ENCODE data around the gene TICRR.
A peak's percentile ranks its signal among the peaks of the same experiment; 100 is the strongest.

Gene TICRR

DNA sequence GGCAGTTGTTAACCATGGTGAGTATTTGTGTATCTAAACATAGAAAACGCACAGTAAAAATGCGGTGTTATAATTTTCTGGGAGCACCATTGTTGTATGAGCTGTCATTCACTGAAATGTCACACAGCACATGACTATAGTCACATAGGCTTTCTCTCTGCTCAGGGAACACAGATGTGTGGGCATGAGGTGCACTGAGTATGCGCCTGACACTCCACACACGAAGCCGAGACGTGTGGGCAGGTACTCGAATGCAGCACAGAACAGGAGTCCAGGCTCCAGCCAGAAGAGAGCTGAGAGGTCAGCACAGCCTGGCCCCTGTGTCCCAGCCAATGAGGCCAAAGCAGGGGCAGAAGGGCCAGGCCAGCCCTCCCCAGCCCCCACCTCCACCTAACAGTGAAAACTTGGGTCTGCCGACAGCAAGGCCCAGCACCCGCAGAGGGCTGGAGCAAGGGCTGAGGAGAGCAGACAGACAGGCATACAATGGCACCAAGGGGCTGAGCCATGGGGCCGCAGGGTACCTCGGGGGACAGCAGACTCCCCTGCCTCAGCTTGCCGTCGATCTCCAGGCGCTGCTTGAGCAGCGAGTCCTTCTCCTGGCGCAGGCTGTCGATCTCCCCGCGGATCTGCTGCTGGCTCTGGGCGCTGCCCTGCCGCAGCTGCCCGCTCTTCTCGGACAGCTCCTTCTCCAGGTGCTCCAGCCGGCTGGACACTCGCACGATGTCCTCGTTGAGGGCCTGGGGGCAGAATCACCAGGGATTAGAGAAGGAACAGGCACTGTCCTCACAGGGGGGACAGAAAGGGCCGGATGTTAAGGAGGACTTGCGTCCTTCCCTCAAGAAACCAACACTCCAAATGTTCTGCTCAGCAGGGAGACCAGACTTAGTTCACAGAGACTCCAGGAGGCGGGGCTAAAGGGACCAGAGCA, 56.0 kb downstream of the TICRR start:
- DNase-seq = no peak

DNA sequence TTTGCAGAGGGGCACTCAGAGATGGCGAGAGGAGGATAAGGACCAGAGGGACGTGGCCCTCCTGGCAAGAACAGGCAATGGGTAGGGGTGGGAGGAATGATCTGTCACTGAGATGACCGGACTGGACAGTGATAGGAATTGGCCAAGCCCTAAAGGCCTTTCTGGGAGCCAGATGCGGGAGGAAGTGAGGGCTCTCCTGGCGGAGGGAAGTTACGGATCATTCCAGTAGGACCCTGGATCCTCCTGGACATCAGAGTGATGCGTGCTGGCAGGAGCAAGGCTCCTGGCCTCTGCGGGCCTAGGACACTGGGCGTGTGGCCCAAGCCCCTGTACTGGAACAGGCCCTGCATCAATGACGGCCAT, 56.6 kb downstream of the TICRR start:
- DNase-seq = no peak

DNA sequence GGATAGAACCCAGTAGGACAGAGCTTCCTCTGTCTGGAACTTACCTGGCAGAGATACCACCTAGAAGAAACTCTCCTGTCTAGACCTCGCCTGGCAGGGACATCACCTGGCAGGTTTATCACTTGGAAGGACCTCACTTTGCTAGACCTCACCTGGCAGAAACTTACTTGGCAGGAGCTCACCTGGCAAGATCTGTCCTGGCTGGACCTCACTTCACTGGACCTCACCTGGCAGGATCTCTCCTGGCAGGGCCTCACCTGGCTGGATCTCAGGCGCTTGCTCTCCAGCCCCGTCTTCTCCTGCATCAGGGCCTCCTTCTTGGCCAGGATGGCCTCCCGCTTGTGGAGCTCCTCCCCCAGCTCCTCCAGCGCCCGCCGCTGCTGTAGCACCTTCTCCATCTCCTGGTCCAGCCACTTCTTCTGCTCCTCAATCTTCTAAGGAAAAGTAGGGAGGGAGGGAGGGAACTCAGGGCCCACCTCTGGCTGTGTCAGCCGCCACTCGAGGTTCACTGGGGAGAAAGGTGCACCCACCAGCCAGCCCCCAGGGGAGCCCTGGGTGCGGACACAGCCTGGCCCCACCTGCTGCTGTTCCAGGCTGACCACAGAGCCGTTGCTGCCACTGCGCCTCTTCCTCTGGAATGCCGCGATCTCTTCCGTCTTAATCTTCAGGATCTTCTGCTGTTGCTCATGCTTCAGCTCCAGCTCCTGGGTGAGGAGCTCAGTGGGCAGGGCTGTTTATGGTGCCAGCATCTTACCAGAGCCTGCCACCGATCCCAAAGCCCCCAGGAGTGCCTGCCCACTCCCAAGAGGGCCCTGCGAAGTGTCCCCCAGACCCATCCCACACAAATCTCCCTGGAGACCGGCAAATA, 57.5 kb downstream of the TICRR start:
- DNase-seq = no peak

DNA sequence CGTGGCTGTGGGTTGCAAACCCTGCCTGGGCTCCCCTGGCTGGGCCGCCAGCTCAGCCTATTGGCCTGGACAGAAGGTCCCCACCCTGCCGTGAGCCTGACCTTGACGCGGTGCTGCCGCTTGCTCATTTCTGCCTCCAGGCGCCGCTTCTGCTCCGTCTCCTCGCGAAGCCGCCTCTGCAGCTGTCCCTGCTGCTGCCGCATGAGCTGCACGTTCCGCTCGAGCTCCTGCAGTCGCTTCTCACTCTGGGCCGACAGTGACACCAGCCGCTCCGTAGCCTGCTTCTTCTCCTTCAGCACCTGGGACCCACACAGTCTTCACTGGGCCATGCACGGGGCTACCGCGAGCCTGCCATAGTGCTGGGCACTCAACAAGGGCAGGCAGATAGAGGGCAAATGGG, 58.3 kb downstream of the TICRR start:
- no peak for DNase-seq

DNA sequence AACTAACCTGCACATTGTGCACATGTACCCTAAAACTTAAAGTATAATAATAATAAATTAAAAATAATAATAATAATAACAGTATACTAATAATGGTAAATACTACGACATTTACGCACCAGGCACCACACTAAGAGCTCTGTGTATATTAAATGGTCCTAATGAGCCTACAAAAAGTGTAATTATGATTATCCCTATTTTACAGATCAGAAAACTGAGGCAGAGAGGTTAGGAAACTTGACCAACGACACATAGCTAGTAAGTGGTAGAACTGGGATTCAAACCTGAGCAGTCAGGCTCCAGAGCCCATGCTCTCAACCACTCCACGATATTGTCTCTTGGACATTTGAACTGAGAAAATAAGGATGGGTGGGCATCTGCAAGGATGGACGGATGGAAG, 65.0 kb downstream of the TICRR start:
- DNase-seq = no peak

DNA sequence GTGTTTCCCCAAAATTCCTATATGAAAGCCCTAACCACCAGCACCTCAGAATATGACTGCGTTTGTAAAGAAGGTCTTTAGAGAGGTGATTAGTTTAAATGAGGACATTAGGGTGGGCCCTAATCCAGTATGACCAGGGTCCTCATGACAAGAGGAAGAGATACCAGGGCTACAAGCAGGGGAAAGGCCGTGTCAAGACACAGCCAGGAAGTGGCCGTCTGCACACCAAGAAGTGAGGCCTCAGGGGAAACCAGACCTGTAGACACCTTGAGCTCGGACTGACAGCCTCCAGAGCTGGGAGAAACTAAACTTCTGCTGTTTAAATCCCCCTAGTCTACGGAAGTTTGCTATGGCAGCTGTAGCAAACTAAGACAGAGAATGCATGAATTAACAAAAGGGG, 65.8 kb downstream of the TICRR start:
- no peak for DNase-seq

DNA sequence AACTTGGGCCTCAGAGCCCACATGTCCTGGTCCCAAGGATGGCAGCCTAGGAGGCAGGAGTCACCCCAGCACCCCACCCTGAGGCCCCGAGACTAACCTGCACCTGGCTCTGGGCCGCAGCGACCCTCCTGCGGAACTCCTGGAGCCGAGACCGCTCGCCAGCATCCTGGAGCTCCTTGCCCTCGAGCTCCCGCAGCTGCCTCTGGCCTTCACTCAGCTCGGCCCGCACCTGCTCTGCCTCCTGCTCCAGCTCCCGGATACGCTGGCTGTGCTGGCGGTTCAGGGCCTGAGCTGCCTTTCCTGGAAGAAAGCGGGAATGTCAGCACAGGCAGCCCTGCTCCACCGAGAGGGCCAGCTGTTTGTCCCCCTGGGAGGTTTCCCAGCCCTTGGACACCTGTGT, 66.8 kb downstream of the TICRR start:
- no peak for DNase-seq

DNA sequence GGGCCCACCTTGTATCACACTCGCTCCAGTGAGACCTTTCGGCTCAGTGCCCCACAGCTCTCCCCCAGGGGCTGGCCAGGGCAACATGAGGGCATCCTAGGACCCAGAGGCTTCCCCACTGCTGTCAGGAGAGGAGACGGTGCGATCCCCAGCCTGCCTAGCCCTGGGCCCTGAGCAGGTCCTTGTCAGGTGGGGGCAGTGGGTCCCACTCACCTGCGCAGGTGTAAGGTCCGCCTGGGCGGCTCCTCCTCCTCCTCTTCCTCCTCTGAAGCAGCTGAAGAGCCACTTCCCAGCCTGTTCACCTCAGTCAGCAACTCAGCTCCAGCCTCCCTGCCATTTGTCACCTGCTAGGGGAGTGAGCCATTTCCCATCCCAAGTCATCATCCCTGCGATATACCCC, 70.4 kb downstream of the TICRR start:
- no peak for DNase-seq

DNA sequence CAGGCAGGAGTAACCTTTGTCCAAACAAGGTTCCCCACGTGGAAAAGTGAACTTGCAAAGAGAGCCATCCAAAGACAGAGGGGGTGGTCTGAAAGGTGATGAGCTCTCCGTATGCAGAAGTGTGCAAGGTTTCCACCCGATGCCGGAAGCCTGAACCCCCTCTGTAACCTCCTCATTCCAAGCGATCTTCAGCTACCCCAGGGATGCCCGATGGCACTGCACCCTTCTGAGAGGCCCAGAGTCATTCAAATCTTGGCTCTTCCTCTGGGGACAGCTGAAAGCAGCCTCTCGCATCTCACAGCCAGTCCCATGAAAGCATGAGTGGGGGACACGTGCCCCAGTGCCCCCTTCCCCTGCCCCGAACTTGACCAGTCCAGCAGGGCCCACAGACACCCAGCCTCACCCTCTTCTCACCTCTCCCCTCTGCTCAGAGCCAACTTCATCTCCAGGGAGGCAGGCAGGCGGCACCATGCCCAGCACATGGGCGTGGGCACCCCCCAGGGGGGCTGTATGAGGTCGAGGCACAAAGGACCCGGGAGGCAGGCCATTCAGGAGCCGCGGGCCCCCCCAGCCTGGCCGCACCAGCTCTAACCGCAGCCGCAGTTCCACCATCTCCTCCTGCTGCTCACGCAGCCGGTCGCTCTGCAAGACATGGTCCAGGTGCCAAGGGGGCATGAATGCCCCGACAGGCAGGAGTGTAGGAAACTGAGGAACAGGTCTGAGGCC, 71.3 kb downstream of the TICRR start:
- DNase-seq = no peak

DNA sequence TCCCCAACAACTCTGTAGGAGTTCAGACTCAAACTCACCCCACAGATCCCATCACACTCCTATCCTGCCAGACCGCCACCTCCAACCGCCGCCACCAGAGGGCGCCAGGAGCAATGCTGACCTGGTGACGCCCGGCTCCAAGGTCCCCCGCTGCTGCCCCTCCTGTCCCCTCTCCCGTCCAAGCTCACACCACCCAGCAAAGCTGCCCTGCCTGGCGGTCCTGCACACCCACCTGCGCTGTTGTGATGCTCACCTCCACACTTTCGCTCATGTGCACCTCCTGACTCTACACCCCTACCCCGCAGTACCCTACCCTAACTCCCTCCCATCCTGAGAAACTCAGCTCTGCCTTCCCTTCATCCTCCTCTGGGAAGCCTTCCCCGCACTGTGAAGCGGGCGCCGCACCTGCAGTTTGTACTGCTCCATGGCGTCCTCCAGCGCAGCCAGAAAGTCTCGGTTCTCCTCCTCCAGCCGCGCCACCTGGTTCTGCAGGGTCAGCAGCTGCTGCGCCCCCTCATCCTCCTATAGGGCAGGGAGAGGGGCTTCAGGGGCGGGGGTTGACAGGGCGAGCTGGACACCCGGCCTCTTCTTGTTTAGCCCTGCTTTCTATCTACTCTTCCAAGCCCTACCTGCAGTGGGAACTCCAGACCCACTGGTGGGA, 72.1 kb downstream of the TICRR start:
- peak; percentile 60 for DNase-seq

DNA sequence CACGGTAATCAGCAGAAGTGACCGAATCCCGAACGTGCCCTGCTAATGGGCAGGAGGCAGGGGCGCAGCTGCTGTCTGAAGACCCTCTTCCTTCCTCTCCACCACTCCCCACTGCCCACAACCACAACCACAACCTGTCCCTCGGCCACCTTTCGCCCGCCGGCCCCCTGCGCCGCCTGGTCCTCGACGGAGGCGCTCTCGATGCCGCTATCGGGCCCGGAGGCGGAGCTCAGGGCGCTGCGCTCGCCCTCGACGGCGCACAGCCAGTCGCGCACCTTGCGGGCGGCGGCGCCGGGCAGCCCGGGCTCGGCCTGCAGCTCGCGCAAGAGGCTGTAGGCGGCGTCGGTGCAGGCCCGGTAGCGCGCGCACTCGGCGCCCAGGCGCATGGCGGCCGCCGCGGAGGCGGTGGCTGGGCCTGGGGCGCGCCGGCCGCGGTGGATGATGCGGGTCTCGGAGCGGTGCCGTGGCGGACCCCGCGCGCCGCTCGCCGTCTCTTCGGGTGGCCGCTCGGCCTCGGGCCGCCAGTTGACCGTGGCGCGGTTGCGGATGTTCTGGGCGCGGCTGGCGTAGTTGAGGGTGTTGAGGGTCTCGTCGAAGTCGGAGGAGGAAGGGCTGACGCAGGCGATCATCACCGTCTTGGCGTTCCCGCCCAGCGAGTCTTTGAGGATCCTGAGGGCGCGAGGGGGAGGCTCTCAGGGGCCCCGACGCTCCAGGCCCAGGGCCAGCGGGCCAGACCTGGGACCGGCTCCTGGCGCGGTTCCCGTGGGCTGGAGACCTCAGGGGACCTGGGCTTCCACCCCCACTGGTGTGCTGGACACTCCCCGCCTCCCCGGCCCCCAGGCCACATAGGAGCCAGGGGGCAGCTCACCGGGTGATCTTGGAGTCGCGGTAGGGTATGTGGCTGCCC, 73.1 kb downstream of the TICRR start:
- no peak for DNase-seq

DNA sequence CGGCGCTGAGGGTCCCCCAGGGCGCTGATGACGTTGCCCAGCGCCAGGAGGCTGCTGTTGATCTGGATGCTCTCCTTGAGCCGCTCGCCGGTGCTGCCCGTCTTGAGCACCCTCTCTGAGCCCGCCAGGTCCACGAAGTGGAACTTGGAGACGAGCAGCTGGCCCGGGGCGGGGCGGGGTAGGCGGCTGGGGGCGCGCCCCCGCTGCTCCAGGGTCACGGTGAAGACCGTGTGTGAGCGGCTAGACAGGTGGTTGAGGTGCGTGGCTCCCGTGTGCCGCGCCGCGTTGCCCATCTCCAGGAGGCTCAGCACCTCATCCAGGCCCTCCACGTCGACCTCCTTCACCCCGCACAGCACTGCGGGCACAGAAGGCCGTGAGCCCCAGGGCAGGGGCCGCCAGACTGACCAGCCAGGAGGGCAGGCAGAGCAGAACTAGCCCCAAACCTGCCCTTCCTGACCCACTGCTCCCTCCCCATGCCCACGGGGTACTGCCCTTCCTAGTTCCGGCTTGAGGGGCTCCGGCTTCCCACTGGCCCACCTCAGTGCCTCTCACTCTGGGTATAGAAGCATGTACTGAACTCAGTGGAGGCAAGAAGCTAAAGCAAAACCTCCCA, 73.8 kb downstream of the TICRR start:
- DNase-seq = no peak

DNA sequence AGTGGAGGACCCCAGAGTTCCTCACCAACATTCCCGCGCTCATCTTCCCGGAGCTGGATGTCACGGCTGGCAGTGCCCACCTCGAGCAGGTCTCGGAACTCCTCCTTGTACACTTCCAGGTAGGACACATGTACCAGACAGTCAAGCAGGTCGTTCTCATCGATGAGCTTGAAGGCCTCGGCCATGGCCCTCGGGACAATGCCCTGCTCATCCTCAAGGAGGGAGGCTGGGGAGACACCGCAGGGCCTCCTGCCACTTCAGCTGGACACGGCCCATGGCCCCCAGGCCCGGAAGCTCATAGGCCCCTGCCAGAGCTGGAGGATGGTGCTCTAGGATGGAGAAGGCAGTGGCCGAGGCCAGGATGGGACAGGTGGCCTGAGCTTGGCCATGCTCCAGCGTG, 74.4 kb downstream of the TICRR start:
- no peak for DNase-seq

DNA sequence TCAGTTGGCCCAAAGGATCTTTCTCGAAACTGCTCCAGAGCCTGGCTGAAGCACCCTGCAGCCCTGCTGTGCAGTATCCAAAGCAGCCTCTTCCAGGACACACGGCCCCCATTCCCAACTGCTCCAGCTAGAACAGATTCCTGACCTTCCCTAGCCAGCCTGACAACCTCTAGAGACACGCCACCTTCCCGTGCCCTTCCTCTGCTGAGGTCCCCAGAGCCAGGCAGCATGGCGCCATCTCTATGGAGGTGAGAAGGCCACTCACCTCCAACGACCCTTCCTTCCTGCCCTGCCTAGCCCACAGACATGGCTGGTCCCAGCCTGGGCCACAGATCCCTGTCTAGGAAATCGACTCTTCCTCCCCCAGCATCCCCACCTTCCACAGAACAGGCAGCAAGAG, 76.9 kb downstream of the TICRR start:
- no peak for DNase-seq

DNA sequence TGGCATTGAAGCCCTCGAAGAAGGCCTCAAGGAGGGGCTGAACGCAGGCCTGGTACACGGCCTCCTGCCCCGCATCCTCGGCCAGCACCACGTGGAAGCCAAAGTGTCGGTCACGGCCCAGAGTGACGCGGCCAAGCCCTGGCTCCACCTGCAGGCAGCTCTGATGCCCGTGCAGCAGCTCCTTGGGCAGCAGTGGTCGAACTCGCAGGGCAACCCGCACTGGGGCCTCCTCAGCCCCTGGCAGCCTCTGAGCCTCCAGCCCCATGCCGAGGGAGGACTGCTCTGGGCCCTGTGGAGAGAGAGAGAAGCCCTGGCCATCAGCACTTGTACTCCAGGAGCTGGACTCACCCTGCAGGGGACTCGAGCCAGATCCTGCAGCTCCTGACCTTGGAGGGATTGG, 77.4 kb downstream of the TICRR start:
- no peak for DNase-seq

DNA sequence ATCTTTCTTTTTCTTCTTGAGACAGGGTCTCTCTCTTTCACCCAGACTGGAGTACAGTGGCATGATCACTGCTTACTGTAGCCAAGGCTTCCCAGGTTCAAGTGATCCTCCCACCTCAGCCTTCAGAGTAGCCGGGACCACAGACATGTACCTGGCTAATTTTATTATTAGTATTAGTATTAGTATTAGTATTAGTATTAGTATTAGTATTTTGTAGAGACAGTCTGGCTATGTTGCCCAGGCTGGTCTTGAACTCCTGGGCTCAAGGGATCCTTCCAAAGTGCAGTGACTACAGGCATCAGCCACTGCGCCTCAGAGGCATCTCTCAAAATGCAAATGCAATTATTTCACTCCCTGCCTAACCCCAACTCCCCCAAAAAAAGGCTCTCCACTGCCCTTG, 78.3 kb downstream of the TICRR start:
- DNase-seq = no peak

DNA sequence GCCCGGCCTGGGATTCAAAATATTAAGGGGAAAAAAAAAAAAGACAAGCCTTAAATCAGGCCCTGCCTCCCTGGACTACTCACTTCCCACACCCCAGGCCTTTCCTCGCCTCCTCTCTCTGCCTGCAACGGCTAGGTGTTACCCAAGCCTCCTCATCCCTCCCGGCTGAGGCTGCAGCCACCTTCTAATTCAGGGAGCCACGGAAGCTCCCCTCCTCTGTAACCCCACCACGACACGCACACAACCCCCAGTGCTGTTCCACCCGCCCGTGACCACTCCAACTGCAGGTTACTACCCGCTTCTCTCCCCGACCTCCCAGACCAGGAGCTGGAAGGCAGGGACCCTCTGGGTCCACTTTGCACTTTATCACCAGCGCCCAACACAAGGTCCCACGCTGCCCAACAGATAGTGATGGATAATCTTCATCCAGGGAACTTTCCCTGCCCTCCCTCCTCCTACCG, 79.1 kb downstream of the TICRR start:
- no peak for DNase-seq

DNA sequence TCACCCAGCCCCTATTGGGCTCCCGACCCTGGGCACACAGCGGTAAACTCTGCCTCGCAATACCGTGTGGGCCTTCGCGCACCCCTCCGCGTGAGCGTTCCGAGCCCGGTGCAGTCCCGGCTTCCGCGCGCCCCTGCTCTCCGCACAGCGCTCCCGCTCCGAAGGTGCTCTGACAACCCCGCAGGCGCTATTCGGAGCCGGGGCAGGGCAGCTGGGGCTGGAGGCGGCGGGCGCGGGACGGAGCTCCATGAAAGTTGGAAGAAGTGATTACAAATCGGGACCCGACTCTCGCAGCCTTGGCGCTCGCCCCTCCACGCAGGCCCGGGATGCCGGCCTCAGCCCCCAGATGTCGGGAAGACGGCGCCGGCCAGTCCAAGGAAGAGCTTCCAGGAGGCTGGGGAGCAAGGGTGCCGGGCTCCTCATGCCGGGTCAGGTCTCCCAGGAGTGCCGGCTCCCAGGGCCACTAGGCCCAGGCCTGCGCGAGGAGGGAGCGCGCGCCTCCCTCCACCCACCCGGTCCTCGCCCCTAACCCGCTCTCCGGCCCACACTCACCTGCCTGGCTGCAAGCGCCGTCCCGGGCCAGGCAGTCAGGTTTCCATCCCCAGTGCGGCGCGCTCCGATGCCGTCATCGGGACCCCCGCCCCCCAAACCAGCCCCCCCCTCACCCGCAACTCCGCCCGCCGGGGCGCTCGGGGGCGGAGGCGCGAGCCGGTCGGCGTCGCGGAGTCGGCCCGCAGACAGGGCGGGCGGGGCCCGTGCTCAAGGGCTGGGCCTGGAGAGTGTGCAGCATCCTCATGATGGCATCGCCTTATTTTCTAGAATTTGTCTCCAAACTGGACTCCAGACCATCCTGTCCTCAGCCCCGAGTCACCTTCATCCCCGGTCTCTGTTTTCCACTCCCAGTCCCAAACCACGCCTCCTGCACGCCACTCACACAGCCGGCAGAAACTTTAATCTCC, 79.9 kb downstream of the TICRR start, which contains the start of gene KIF7:
Gene KIF7 (minus strand): TSS at position 621 of the 959 bp plus-strand sequence. CDS start 2,537 bp downstream, outside the sequence.
- peak; percentile 18 for DNase-seq

DNA sequence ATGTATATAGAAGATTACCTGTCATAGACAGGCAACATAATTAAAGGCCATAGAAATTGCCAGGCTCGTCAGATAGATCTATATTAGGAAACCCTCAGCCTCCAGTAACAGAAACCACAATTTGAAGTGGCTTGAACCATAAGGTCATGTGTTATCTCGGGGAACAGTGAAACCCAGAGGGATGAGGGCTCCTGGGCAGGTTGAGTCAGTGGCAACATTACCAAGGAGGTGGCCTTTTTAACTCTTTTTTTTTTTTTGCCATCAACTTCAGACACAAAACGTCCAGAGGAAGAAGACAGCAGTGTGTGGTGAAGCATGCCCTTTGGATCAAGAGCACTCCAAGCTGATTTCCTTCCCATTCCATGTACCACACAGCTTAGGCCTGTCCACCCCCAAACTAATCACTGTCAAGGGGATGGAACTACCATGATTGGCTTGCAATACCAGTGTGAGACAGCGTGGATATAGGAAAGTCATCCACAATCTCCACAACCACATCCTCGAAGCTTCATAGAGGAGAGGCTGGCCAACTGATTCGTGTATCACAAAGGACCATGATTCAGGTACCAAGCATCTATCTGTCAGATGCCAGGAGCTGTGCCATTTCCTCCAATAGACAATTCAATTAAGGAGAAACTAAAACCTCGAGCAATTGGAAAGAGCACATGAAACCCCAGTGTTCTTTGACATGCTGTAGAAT, 81.0 kb downstream of the TICRR start:
- no peak for DNase-seq

Data from stimulated activated CD4-positive, alpha-beta T cell treated with anti-CD3 and anti-CD28 coated beads, Interleukin-12 subunit alpha, Interleukin-12 subunit beta, amount 100 ng/mL, for 4 hours (primary cell).